Right renal cortex interstitium (tissue), 3 donors: Measurements from ENCODE around the gene BRD8. TPM values are rescaled to one million over a fixed set of nuclear protein-coding genes. Genes with fewer than 3 reads are reported as not detected.
"Not testable (repeated sequence)": the region's sequence is repeated elsewhere in the genome, so short reads cannot be mapped to it uniquely, and the experiment has no call there.

Experiments used
- DNase-seq, 3 donors: peaks; one replicate each; pipeline ENCODE4 v3.0.0-alpha.2; 2013; ENCODE audit warnings: low read depth in 3 of 3, low spot score in 2 of 3
- polyA plus RNA-seq, 3 donors: library from polyadenylated mRNA; unstranded; fragments of 120-200 nt; gene quantifications; one replicate each; pipeline ENCODE4 v1.2.1, GENCODE V29; 2013; ENCODE audit not compliant: insufficient read length in 3 of 3

The BRD8 gene
- polyA plus RNA-seq, 3 donors, result 118 to 139 (median 127) TPM

DNA sequence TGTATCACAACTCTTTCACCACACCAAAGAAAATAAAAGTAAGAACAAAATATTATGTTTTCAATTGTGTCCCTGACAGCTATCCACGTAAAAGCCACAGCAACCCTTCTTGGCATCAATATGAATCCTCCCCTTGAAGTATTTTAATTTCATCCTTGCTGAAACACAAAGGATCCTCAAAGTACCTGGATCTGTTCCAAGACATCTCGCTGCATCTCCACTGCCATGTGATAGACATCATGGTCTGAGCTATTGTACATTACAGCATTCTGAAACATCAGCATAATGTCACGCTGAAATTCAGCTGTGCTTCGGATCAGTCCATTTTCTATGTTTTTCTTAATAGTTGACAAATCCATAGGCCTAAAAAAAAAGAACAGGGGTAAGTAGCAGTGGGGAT lies 17.7 kb downstream of the BRD8 start:
- no peak for DNase-seq

DNA sequence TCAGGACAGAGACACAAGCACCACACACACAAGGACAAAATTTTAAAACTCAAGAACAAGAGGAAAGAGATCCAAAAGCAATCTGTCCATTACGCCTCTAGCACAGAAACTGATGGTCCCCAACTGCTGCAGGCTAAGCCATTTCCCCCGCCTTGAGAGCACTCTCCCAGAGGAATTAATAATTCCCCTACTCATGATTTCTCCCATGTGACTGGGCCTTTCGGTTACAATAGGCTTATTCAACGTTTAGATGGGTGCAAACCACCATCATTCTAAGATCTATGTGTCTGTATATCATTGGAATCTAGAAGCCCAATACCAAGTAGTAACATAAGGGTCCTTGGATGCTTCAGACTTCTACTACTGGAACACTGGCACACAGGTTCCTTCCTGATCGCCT lies 18.8 kb downstream of the BRD8 start:
- DNase-seq, result no peak

DNA sequence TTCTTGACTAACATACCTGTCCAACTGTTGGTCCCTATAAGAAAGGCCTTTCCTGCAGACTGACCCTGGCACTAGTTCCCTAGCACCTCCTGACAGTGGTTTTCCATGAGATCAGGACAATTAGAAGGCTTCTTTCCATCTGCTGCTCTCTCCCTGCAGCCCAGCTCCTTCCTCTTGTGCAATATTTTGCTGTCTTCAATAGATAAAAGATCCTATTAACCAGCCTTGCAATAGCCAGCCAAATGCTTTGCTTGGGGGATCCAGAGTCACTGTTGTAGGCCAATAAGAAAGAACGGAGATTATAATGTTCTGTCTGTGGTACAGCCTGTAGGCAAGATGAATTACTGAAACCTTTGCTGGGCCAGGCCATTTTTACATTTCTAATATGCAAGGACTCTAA lies 20.8 kb downstream of the BRD8 start:
- no peak for DNase-seq

DNA sequence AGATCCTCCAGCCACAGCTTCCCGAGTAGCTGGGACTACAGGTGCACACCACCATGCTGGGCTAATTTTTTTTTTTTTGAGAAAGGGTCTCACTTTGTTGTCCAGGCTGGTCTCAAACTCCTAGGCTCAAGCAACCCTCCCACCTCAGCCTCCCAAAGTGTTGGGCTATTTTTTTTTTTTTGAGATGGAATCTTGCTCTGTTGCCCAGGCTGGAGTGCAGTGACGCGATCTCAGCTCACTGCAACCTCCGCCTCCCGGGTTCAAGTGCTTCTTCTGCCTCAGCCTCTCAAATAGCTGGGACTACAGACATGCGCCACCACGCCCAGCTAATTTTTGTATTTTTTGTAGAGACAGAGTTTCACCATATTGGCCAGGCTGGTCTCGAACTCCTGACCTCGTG lies 22.5 kb downstream of the BRD8 start:
- not testable (repeated sequence) for DNase-seq

DNA sequence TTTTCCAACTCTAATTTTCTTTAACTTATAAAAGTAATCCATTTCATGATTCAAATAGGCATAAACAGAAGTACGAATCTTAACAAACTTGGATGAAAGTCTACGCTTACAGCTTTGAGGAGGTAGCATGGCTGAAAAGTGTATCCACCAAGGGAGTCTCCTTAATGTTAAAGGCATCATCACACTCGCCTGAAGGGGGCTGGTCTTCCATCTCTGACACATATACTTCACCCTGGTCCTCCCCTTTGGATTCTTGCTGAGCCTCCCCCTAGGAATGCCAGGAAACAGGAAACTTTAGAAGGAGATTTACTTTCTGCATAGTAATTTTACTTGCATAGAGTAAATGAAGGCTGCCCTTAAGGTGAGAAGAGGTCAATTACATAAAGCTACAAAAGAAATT lies 28.9 kb downstream of the BRD8 start:
- DNase-seq, result no peak

DNA sequence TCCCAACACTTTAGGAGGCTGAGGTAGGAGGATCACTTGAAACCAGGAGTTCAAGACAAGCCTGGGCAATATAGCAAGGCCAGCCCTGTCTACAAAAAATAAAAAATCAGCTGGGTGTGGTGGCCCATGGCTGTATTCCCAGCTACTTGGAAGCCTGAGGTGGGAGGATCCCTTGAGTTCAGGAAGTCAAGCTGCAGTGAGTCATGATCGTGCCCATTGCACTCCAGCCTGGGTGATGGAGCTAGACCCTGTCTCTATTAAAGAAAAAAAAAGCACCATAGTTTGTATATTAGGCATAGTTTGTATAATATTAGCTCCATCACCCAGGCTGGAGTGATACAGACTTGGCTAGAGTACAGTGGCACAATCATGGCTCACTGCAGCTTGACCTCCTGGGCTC lies 29.6 kb downstream of the BRD8 start:
- DNase-seq, result no peak

DNA sequence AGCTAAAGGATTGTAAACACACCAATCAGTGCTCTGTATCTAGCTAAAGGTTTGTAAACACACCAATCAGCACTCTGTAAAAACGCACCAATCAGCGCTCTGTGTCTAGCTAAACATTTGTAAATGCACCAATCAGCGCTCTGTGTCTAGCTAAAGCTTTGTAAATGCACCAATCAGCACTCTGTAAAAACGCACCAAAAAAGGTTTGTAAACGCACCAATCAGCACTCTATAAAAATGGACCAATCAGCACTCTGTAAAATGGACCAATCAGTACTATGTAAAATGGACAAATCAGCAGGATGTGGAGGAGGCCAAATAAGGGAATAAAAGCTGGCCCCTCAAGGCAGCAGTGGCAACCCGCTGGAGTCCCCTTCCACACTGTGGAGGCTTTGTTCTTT lies 34.9 kb downstream of the BRD8 start:
- DNase-seq, result not testable (repeated sequence)

DNA sequence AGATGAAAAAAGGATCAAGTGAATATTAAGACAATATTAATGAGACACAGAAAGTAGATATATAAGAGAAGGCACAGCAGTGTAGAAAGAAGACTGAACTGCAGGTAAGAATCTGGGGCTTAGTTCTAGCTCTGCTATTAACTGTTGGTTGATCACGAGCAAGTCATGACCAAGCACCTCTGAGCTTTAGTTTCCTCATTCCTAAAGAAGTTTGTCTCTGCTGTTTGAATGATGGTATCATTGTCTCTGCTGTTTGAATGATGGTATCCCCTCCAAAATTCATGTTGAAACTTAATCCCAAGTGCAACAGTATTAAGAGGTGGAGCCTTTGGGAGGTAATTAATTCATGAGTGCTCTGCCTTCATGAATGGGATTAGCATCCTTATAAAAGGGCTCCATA lies 36.7 kb downstream of the BRD8 start:
- no peak for DNase-seq

DNA sequence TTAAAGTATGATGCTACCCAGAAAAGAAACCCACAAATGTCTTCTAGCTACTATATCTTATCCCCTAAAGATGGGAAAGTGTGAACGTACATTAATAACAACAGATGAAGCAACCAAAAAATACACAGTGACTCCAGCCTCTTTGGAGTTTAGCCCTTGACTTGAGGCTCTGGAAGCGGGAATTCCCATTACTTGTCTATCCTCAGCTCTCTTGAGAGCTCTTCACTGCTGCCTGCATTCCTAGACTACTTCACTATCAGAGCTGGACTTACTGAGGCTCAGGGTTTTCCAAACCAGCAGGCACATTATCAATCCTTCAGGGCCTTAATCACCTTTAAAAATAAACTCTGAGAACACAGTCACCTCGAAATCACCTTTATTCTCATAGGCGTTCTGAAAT lies 38.2 kb downstream of the BRD8 start:
- DNase-seq, result no peak

DNA sequence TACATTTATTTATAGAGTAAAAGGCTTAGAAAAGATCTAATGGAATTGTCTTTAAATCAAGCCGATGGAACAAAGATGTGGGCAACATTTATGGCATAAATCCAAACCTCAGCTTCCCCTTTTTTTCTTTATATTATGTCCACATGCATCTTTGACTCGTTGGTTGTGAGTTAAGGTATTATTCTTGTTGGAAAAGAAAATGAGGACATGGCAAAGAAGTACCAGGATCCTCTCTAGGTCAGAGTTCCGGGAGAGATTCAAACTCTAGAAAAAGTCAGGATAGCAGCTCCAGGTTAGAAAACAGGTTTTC lies 38.7 kb downstream of the BRD8 start:
- DNase-seq, result no peak

DNA sequence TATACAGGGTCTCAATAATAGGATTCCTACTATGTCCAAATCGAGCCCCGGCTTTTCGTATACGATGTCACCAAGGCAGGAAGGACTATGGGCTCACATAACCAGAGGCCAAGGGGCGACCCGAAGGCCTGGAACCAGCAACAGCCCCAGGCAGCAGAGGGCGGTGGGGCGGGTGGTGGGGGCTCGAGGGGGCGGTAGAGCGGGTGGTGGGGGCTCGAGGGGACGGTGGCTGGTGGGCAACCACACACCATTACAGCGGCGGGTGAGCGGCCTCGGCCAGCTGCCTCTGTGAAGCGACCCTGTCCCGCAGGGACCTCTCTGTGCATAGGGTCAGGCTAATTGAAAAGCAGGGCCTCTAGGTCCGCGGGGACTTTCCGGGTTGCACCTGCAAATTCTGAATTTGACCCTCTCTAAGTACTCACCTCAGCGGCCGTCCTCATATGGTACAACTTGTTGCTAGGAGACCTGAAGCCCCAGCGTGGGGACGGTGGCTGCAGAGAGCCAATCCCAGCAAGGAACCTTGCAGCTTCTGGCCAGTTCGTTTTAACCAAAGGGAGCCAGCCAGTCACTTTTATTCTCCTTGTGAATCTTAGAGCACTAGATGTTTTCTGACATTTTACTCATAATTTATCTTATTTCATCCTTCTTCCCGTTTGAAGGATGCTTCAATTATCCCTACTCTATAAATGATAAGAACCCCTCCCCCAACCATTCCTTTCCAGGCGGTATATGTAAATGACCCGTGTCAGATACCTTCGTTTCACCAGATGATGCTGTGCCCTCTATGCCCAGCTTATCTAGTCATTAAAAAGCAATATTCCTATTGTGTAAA lies 39.3 kb downstream of the BRD8 start, which contains the start of gene NME5:
NME5 (minus strand) TSS at position 480 of the 832 bp plus-strand sequence. CDS start 648 bp downstream, outside the sequence.
- peak; percentile 57 to 67 (median 60) for DNase-seq

DNA sequence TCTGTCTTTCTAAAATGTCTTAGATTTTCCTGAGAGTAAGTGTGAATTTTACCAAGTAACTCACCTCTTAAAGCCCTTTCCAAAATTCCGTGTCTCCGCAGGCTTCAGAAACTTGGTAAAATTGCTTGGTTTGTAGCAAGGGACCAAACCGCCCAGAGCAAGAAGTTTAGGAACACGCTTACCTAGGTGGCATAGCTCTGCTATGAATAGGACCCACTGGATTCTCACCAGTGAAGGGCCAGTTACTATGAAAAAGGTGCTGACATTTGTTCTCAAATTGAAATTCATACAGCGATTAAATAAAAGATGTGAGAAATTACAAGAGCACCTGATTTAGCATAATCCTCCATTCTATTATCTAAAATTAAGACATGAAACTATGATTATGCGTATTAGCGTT lies 45.9 kb downstream of the BRD8 start:
- DNase-seq, result no peak

DNA sequence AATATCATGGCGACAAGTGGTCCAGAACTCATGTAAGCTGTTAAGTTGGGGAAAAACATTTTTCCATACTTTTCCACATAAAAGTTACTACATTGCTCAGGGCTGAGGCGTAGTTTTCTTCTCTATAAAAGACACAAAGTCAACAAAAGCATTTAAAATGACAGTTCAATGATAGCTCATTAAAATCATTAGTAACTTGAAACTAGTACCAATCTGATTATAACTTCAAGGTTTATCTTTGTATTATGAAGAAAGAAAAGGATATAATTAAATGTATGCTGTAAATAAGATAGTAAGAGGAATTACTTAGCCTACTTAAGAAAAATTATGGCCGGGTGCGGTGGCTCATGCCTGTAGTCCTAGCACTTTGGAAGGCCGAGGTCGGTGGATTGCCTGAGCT lies 49.1 kb downstream of the BRD8 start:
- DNase-seq, result no peak

DNA sequence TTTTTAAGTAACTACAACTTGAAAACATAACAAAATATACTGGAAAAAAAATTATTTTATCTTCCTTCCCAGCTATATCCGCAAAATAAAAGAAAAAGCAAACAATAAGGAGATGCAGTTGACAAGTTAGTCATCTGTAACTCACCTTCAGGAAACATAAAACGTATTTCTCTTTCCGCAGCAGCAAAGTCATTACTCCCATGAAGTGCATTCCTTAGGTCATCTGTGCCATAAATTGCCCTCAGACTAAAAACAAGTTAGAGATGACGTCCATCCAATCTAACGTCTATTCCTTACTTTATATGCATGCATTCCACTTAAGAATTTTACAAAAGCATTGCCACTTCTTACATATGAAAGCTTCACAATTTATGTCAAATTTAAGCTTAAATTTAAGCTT lies 50.1 kb downstream of the BRD8 start:
- DNase-seq, result no peak

DNA sequence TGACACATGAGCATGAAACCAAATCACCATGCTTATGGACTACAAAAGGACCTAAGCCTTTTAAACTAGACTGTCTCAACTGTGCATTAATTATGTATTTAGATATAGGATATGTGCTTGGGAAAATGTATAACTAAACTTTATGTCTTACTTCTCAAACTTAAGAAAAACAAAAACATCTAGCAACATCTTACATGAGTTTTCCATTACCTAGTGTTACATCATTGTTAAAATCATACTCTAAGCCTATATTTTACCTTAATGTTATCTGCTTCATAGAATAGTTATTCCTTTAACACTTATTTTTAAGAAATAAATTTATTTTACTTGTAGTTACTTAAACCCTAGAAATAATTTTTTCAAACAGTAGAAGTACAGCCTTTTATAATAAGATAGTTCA lies 63.2 kb downstream of the BRD8 start:
- DNase-seq, result no peak

DNA sequence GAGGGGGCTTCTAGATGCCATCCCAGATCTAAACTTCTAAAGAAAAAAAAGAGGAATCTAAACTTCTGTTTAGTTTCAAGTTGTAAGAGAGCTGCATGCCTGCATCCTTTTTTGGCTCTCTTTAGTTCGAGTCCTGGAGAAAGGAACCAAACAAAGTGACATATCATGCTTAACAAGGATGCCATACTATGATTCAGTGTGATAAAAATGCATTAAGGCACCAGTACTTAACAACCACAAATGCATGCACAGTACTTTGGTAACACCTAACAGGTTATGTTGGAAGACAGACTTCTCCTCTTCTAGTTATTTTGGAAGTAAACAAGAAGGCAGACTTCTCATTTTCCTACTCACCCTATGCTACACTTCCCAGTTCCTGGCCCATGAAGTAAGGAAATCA lies 66.5 kb downstream of the BRD8 start:
- DNase-seq, result no peak

DNA sequence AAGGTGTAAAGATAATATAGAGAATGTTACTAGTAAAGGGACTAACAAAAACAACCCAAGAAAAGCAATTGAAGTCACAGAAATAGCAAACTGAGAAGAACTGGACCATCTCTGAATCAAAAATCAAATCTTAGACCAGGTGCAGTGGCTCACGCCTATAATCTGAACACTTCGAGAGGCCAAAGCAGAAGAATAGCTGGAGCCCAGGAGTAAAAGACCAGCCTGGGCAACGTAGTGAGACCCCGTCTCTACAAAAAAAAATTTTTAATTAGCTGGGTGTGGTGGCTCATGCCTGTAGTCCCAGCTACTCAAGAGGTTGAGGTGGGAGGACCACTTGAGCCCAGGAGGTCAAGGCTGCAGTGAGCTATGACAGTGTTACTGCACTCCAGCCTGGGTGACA lies 67.2 kb downstream of the BRD8 start:
- no peak for DNase-seq

DNA sequence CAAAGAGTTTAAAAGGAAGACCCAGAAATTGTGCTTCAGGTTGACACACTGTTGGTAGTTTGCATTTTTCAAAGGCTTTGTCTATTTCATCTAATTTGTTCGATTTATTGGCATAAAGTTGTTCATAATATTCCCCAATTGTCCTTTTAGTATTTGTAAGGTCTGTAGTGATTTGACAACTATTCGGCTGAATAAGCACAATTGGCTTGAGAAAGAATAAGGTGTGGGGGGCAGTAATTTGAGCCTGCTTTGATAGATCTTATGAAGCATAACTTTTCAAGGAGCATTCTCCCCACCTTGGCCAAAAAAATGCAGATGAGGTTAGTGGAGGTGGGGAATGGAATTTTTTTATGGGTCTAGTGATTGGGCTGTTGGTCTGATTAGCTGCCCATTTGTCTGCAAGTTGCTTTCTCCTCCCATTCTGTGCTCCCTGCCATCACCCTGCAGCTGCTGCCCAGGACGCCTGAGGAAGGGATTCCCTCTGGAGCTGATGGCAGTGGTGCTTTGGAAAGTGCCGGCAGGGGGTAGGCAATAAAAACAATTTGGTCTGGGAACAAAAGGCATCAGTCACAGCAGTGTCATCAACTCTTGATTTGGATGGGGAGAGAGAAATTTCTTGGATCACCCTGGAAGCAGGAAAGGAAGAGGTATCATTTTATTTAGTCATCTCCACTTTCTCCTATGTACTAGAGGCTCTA lies 68.0 kb downstream of the BRD8 start:
- no peak for DNase-seq

DNA sequence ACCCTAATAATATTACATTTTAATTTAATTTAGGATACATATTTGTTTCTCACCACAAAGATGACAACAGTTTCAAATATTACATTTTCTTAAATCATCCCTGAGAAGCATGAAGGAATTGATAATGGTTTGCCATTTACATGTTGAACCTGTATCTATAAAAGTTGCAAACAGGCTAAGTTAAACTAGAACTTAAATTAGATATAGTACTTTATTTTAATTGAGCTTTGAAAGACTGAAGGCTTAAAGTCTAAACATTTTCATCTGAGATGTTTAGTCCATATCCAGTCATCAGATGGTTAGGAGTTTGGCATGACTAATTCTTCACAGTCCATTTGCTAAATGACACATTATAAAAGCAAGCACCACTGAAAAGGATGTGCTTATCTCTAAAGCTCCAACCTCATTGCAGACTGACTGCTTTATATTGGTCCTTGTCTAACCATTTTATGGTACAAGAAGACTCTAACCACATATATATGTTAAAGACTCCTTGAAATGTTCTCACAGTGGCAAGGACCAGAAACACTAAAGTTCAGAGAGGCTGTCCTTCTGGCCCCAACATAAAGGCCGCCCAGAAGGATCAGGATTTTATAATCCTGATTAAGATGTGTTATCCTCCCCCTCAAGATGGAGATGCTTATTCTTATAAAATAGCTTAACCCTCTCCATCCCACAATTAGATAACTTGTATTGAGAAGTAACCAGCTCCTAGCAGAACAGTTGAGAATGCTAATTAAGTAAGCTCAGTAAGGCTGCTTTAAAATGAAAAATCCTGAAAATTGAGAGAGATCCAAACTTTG lies 68.8 kb downstream of the BRD8 start:
- DNase-seq, result no peak

DNA sequence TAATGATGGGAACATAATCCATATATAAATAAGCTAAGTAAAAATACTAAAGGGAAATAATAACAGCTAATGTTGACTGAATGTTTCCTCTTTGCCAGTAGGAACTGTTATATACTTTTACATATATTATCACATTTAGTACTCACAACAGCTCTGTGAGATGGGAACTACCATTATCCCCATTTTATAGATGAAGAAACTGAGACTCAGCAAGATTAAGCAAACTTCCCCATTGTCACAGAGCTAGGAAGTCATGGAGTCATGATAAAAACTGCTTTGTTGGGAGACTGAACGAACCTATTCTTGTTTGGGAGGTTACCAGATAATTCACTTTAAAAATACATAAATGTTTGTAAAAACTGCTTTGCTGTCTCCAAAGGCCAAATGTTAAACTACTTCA lies 71.2 kb downstream of the BRD8 start:
- no peak for DNase-seq

DNA sequence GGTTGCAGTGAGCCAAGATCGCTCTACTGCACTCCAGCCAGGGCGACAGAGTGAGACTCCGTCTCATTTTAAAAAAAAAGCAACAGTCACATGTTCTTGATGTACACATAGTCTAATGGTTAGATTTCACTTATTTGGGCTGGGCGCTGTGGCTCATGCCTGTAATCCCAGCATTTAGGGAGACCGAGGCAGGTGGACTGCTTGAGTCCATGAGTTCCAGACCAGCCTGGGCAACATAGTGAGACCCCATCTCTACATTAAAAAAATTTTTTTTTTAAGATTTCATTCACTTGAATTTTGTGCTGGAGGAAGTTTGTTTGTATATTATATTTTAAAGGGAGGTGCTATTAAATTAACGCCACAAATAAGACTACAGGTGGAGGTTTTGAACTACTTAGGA lies 72.7 kb downstream of the BRD8 start:
- no peak for DNase-seq

DNA sequence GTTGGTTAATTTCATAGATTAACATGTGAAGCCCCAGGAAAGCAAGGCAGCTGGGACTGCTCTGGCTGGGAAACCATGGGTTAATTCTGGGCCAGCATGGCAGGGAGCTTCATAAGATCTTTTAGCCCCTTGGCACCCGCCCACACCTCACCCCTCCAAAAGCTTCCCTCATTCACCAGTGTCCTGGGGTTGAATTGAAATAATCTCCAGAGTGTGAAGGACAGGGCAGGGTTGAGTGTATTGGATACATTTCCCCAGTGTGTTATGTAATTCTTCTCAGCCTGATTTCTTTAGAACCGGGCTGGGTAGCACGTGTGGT lies 75.2 kb downstream of the BRD8 start:
- no peak for DNase-seq
